ENCODE data around the gene CNN2. TPM values are rescaled to one million over a fixed set of nuclear protein-coding genes. Genes with fewer than 3 reads are reported as not detected.
A peak's percentile ranks its signal among the peaks of the same experiment; 100 is the strongest.

The CNN2 gene
- total and polyA plus RNA-seq, 2 of the 4 experiments (the other 2 are of a cell fraction): 272 to 395 TPM

GRCh38 chr19:1087813-1088415 is 61.5 kb downstream of the CNN2 start:
- H4K20me1 ChIP-seq (ENCODE audit: insufficient read depth, low read length): peaks cover 11% of the 10 kb centered on the region
- no peak for TF ChIP-seq FOS (IDR thresholded peaks at IDR 0.05; ENCODE audit: low read depth, low read length)
- TF ChIP-seq USF2 (IDR thresholded peaks at IDR 0.05; ENCODE audit: low read depth, low read length): no peak
- no peak for TF ChIP-seq MAFK (IDR thresholded peaks at IDR 0.05; ENCODE audit: low read depth, low read length)
- no peak for TF ChIP-seq CTCF (conservative IDR thresholded peaks at IDR 0.05; ENCODE audit: low read depth, low read length)
- TF ChIP-seq RFX5 (IDR thresholded peaks at IDR 0.05; ENCODE audit: low read depth, low read length): no peak
- no peak for TF ChIP-seq BHLHE40 (IDR thresholded peaks at IDR 0.05; ENCODE audit: low read depth, low read length)
- no peak for TF ChIP-seq ELK1 (IDR thresholded peaks at IDR 0.05; ENCODE audit: borderline replicate concordance, low read depth, low read length)
- intact Hi-C loops (cut with micrococcal nuclease) (no loop called here), dilution Hi-C loops (cut with HindIII; ENCODE audit: low sequenced_read_pairs, unreplicated experiment) (no loop called here), in situ Hi-C loops (cut with MboI; ENCODE audit: low sequenced_read_pairs) (no loop called here)
- H3K36me3 ChIP-seq (ENCODE audit: control insufficient read depth, insufficient read depth, low read length): peaks cover 39% of the 10 kb centered on the region
- no peak overlapping the region for H2AK5ac ChIP-seq (ENCODE audit: low read depth, low read length)
- no peak overlapping the region for H2BK20ac ChIP-seq (ENCODE audit: low read depth, low read length)
- ATAC-seq (ENCODE audit: low read depth) (no peak), DNase-seq (no peak)
- H3K4me1 ChIP-seq (ENCODE audit: control insufficient read depth, insufficient read depth, low read length): no peaks in the 10 kb centered on the region
- H3K18ac ChIP-seq (ENCODE audit: low read depth, low read length): no peak overlapping the region
- H3K14ac ChIP-seq (replicated peaks; ENCODE audit: low read depth, low read length): no peak overlapping the region
- POLR2A ChIA-PET (ENCODE audit: unreplicated experiment): no interaction called here
- H2BK15ac ChIP-seq (ENCODE audit: low read depth, low read length): no peak overlapping the region
- peaks cover 0 to 9% of the 10 kb centered on the region in 2 experiments; a peak in 1 of 4 replicates for H3K79me1 ChIP-seq (ENCODE audit: low read depth in 1 of 2, low read length in 2 of 2)
- H3K56ac ChIP-seq (ENCODE audit: extremely low read depth, insufficient read depth, low read length): no peak overlapping the region
- H3K4me2 ChIP-seq (ENCODE audit: low read depth, low read length): no peak overlapping the region
- no peak overlapping the region for H3K23ac ChIP-seq (ENCODE audit: low read depth, low read length)
- no peak overlapping the region for H4K8ac ChIP-seq (ENCODE audit: low read depth in 2 of 2, low read length in 2 of 2)
- H2BK5ac ChIP-seq (ENCODE audit: low read depth, low read length, poor library complexity, severe bottlenecking): no peak overlapping the region
- TSS peak; percentile 24 for BruUV-seq (replicated peaks)
- no peak overlapping the region for H3K9ac ChIP-seq (ENCODE audit: low read depth, low read length)
- H3K27ac ChIP-seq (ENCODE audit: insufficient read depth, low read length): no peak overlapping the region
- no peak overlapping the region for H2AFZ ChIP-seq (replicated peaks; ENCODE audit: low read length, poor library complexity)
- no peak overlapping the region for H4K91ac ChIP-seq (ENCODE audit: insufficient read depth, low read depth, low read length)
- no peaks in the 10 kb centered on the region for H3K9me3 ChIP-seq (ENCODE audit: control insufficient read depth, insufficient read depth, low read length)
- H3K4ac ChIP-seq (ENCODE audit: low read depth, low read length): no peak overlapping the region
- H2AK9ac ChIP-seq (replicated peaks; ENCODE audit: low read depth, low read length, poor library complexity): no peak overlapping the region
- 69% methylated on average over 6 of the region's 27 CpGs; no CpG with 5 or more reads in 1 of the 2 experiments for WGBS, 2 experiments (ENCODE audit: extremely low coverage in 2 of 2, insufficient read length in 1 of 2)
- no peak overlapping the region for H2BK120ac ChIP-seq (ENCODE audit: low read depth, low read length)
- H3K27me3 ChIP-seq (ENCODE audit: control insufficient read depth, insufficient read depth, low read length): no peaks in the 10 kb centered on the region
- no peak overlapping the region for H3K4me3 ChIP-seq (ENCODE audit: insufficient read depth, low read depth, low read length)
- H3K9me1 ChIP-seq (ENCODE audit: insufficient read depth, low read length): no peaks in the 10 kb centered on the region
- CTCF ChIA-PET: interaction anchor here (0.6 kb wide), 2 partner anchors 23 to 106 kb away, joined by 3 read pairs; no protein-coding TSS in a partner anchor
- H4K5ac ChIP-seq (ENCODE audit: low read depth, low read length): no peak overlapping the region
